ENCODE measurements around the gene SLC49A4.

Gene SLC49A4

DNA sequence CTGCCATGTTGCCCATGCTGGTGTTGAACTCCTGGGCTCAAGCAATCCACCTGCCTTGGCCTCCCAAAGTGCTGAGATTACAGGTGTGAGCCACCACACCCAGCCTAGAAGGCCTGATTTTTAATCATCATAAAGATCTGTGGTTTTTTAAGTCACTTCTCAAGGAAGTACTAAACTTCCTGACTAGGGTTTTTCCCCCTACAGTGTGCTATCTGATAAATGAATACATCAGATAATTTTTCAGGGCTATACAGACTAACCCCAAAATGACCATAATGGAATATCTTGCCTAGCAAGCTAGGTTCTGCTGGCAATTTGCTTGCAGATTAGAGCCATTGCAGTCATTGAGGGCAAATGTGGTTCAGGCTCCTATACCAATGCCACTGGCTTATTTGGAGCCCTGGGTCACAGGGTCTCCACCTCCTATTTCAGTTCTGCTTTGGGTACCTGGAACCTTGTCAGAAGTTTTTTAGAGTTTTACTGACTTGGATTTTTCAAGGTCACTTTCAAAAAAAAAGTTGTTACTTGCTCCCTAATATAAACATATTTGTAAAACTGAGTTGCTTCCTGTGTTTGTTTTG is 80.8 kb downstream of the SLC49A4 start:
- no peaks in the 10 kb centered on the region for H3K27me3 ChIP-seq (ENCODE audit: control insufficient read depth in 5 of 5, insufficient read depth in 4 of 5, low read length in 5 of 5)
- H3K9ac ChIP-seq (ENCODE audit: low read length in 5 of 5), result no peak overlapping the region
- no peak overlapping the region for H3K27ac ChIP-seq (ENCODE audit: low read depth, low read length)
- peaks cover 0 to 21% (median 16%) of the 10 kb centered on the region in 5 donors for H3K36me3 ChIP-seq (ENCODE audit: control insufficient read depth in 5 of 5, insufficient read depth in 5 of 5, low read length in 5 of 5)
- H3K4me1 ChIP-seq (ENCODE audit: control insufficient read depth in 5 of 5, insufficient read depth in 5 of 5, low read length in 5 of 5), result peaks cover 0 to 3% (median 0%) of the 10 kb centered on the region in 5 donors
- H3K4me3 ChIP-seq (ENCODE audit: low read depth in 1 of 5, low read length in 5 of 5), result no peak overlapping the region
- no peaks in the 10 kb centered on the region for H3K9me3 ChIP-seq (ENCODE audit: control insufficient read depth in 5 of 5, low read length in 5 of 5)

DNA sequence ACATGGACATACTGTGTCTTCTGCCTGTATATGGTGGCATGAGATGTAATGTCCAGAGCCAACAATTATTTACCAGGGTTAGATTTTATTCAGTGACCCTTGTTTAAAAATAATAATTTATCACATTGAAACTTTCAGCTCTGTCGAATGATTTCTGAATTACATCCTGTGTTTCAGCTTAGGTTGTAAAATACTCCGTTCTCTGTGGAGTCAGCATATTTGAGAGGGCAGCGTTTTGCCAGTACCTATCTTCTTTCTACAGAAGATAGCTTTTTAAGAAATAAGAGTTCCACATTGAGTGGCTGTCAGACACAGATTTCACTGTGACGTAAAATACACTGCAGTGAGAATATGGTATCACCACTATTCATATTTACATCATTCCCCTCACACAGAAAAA is 85.3 kb downstream of the SLC49A4 start:
- H3K4me3 ChIP-seq (ENCODE audit: low read depth in 1 of 5, low read length in 5 of 5), result no peak overlapping the region
- no peaks in the 10 kb centered on the region for H3K27me3 ChIP-seq (ENCODE audit: control insufficient read depth in 5 of 5, insufficient read depth in 4 of 5, low read length in 5 of 5)
- no peaks in the 10 kb centered on the region for H3K9me3 ChIP-seq (ENCODE audit: control insufficient read depth in 5 of 5, low read length in 5 of 5)
- H3K36me3 ChIP-seq (ENCODE audit: control insufficient read depth in 5 of 5, insufficient read depth in 5 of 5, low read length in 5 of 5), result peaks cover 3 to 23% (median 16%) of the 10 kb centered on the region in 5 donors
- H3K27ac ChIP-seq (ENCODE audit: low read depth, low read length), result no peak overlapping the region
- peaks cover 0 to 3% (median 0%) of the 10 kb centered on the region in 5 donors for H3K4me1 ChIP-seq (ENCODE audit: control insufficient read depth in 5 of 5, insufficient read depth in 5 of 5, low read length in 5 of 5)
- no peak overlapping the region for H3K9ac ChIP-seq (ENCODE audit: low read length in 5 of 5)

DNA sequence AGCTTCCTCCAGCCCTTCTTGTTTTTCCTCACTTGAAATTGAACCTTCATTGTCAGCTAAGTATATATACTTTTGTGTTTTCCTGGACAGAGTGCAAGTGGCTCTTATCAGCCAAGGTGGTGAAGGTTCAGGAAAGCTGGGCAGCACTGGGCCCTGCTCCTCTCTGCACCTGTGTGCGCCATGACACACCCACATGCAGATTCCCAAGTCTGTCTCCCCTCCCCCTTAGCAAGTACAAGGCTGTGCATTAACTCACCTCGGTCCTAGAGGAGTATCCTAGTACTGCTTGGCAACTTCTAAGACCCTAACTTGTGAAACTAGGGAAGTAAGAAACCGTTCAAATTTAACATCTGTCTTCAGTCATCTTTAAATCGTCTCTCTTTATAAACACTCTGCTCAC is 85.8 kb downstream of the SLC49A4 start:
- Histone ChIP-seq H3K36me3 (ENCODE audit: control insufficient read depth in 5 of 5, insufficient read depth in 5 of 5, low read length in 5 of 5) (peaks cover 3 to 23% (median 16%) of the 10 kb centered on the region in 5 donors), H3K9me3 (ENCODE audit: control insufficient read depth in 5 of 5, low read length in 5 of 5) (no peaks in the 10 kb centered on the region), H3K4me3 (ENCODE audit: low read depth in 1 of 5, low read length in 5 of 5) (no peak overlapping the region), H3K4me1 (ENCODE audit: control insufficient read depth in 5 of 5, insufficient read depth in 5 of 5, low read length in 5 of 5) (peaks cover 0 to 2% (median 0%) of the 10 kb centered on the region in 5 donors), H3K27me3 (ENCODE audit: control insufficient read depth in 5 of 5, insufficient read depth in 4 of 5, low read length in 5 of 5) (no peaks in the 10 kb centered on the region), H3K9ac (ENCODE audit: low read length in 5 of 5) (no peak overlapping the region), H3K27ac (ENCODE audit: low read depth, low read length) (no peak overlapping the region)

DNA sequence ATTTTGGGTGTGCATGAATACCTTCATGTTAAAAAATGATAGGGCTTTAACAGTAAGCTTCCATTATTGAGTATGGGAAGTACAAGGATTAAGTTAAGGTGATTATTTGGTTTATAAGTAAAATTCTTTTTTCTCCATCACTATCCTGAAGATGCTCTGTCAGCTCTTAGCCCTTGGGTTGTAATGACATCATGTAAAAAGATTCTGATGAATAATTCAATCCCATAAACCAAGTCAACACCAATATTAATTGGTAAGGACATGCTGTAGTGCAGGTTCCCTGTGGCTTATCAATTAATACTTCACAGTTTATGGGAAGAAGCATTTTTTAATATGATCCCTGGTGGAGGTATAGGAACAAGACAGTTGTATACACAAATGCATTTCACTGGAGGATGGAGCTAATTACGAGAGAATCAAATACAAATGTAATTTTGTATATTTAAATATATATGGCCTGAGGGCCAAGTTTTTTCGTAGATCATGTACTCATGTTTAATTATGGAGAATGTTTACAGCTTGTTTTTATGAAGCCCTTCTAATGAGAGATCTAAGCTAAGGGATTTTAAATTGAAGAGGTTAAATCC is 87.6 kb downstream of the SLC49A4 start:
- H3K4me3 ChIP-seq (ENCODE audit: low read depth in 1 of 5, low read length in 5 of 5), result no peak overlapping the region
- H3K9me3 ChIP-seq (ENCODE audit: control insufficient read depth in 5 of 5, low read length in 5 of 5), result no peaks in the 10 kb centered on the region
- no peak overlapping the region for H3K9ac ChIP-seq (ENCODE audit: low read length in 5 of 5)
- no peak overlapping the region for H3K27ac ChIP-seq (ENCODE audit: low read depth, low read length)
- H3K4me1 ChIP-seq (ENCODE audit: control insufficient read depth in 5 of 5, insufficient read depth in 5 of 5, low read length in 5 of 5), result no peaks in the 10 kb centered on the region
- H3K36me3 ChIP-seq (ENCODE audit: control insufficient read depth in 5 of 5, insufficient read depth in 5 of 5, low read length in 5 of 5), result peaks cover 3 to 23% (median 16%) of the 10 kb centered on the region in 5 donors
- H3K27me3 ChIP-seq (ENCODE audit: control insufficient read depth in 5 of 5, insufficient read depth in 4 of 5, low read length in 5 of 5), result no peaks in the 10 kb centered on the region

DNA sequence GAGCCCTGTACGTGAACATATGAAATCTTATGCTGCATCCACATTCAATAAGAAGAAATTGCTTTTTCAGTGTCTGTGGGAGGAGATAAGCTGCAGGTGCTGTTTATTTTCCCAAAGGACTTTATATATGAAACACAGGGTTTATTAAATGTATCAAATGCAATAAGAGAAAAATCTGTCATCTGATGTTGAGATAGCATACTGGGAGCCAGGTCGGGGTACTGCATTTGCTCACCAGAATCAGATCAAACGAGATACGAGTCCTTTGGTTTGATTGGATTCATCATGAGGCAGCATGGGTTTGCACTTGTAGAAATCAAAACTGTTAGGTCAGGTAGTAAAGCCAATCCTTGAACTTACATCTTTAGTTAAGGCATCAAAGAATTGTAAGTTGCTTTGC is 91.4 kb downstream of the SLC49A4 start:
- Histone ChIP-seq H3K27ac (ENCODE audit: low read depth, low read length) (no peak overlapping the region), H3K27me3 (ENCODE audit: control insufficient read depth in 5 of 5, insufficient read depth in 4 of 5, low read length in 5 of 5) (no peaks in the 10 kb centered on the region), H3K9me3 (ENCODE audit: control insufficient read depth in 5 of 5, low read length in 5 of 5) (no peaks in the 10 kb centered on the region), H3K4me1 (ENCODE audit: control insufficient read depth in 5 of 5, insufficient read depth in 5 of 5, low read length in 5 of 5) (peaks cover 0 to 9% (median 7%) of the 10 kb centered on the region in 5 donors), H3K36me3 (ENCODE audit: control insufficient read depth in 5 of 5, insufficient read depth in 5 of 5, low read length in 5 of 5) (peaks cover 0 to 7% (median 4%) of the 10 kb centered on the region in 5 donors), H3K9ac (ENCODE audit: low read length in 5 of 5) (no peak overlapping the region), H3K4me3 (ENCODE audit: low read depth in 1 of 5, low read length in 5 of 5) (no peak overlapping the region)

DNA sequence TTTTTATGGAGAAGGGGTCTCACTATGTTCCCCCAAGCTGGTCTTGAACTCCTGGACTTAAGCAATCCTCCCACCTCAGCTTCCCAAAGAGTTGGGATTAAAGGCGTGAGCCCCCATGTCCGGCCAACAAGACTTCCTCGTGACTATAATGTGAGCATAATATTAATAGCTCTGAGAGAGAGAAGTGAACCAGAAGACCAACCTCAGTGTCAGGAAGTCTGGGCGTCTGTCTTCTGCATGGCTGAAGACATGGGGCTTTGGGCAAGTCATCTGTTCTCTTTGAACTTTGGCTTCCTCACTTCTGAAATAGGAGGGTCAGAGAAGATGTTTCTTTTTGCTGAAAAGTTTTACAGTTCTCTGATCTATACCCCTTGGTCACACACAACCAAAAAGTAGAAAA is 92.1 kb downstream of the SLC49A4 start:
- no peak overlapping the region for H3K4me3 ChIP-seq (ENCODE audit: low read depth in 1 of 5, low read length in 5 of 5)
- H3K9ac ChIP-seq (ENCODE audit: low read length in 5 of 5), result no peak overlapping the region
- no peaks in the 10 kb centered on the region for H3K27me3 ChIP-seq (ENCODE audit: control insufficient read depth in 5 of 5, insufficient read depth in 4 of 5, low read length in 5 of 5)
- no peaks in the 10 kb centered on the region for H3K9me3 ChIP-seq (ENCODE audit: control insufficient read depth in 5 of 5, low read length in 5 of 5)
- H3K36me3 ChIP-seq (ENCODE audit: control insufficient read depth in 5 of 5, insufficient read depth in 5 of 5, low read length in 5 of 5), result peaks cover 0 to 4% (median 0%) of the 10 kb centered on the region in 5 donors
- H3K27ac ChIP-seq (ENCODE audit: low read depth, low read length), result no peak overlapping the region
- H3K4me1 ChIP-seq (ENCODE audit: control insufficient read depth in 5 of 5, insufficient read depth in 5 of 5, low read length in 5 of 5), result peaks cover 0 to 9% (median 7%) of the 10 kb centered on the region in 5 donors

DNA sequence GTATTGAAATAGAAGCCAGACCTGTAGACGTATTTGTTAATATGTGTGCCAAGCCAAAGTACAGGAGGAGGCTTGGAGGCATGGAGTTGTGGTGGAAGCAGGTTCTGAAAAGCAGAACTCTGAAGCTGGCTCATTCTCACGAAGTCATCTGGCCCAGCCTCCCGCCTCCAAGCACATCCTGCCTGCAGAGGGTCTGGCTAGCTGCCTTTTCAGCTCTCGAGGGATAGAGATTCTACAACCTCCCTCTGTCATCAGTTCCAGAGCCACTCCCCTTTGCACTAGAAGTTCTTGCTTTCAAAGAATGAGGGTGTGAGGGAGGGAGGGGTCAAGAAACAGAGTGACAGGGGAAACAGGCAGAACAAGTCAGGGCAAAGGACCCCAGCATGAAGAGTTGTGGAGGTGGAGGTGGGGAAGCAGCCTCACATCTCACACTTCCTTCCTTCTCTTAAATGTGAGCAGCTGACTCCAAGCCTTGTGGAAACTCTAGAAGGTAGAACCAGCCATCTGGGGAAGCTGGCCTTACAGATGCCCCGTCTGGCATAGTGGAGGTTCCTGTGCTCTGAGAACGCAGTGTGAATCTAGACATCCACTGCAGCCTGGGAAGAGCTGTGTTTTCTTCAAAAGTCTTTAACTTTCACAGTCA is 95.3 kb downstream of the SLC49A4 start:
- H3K27ac ChIP-seq (ENCODE audit: low read depth, low read length), result no peak overlapping the region

DNA sequence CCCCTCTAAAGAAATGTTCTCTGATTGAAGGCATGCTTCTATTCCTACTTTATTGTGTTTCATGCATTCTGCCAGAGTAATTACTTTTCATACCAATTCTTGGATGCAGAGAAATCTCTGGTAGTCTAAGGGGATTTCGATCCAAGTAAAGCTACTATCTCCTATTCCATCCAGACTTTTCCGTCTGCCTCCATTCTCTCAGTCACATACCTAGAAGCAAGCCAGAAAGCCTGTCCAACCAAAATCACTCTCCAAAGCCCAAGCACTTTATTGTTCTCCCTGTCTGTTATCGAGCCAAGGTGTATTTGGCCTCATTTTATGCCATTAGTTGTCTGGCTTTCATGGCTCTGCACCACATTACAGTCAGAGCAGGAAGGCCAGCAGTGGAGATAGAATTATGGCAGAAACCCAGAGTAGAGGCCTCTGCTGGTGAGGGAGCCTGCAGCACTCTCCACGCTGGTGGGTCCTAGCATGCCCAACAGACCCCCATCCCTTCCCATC is 95.9 kb downstream of the SLC49A4 start:
- H3K9ac ChIP-seq (ENCODE audit: low read length in 5 of 5), result no peak overlapping the region
- peaks cover 0 to 9% (median 7%) of the 10 kb centered on the region in 5 donors for H3K4me1 ChIP-seq (ENCODE audit: control insufficient read depth in 5 of 5, insufficient read depth in 5 of 5, low read length in 5 of 5)
- no peak overlapping the region for H3K27ac ChIP-seq (ENCODE audit: low read depth, low read length)
- H3K36me3 ChIP-seq (ENCODE audit: control insufficient read depth in 5 of 5, insufficient read depth in 5 of 5, low read length in 5 of 5), result peaks cover 0 to 3% (median 0%) of the 10 kb centered on the region in 5 donors
- H3K9me3 ChIP-seq (ENCODE audit: control insufficient read depth in 5 of 5, low read length in 5 of 5), result no peaks in the 10 kb centered on the region
- peaks cover 0 to 6% (median 2%) of the 10 kb centered on the region in 5 donors for H3K27me3 ChIP-seq (ENCODE audit: control insufficient read depth in 5 of 5, insufficient read depth in 4 of 5, low read length in 5 of 5)
- H3K4me3 ChIP-seq (ENCODE audit: low read depth in 1 of 5, low read length in 5 of 5), result no peak overlapping the region

More for the DNA sequence above, 95.3 kb downstream of the SLC49A4 start:
- Histone ChIP-seq H3K4me1 (ENCODE audit: control insufficient read depth in 5 of 5, insufficient read depth in 5 of 5, low read length in 5 of 5) (peaks cover 0 to 9% (median 7%) of the 10 kb centered on the region in 5 donors), H3K36me3 (ENCODE audit: control insufficient read depth in 5 of 5, insufficient read depth in 5 of 5, low read length in 5 of 5) (peaks cover 0 to 4% (median 0%) of the 10 kb centered on the region in 5 donors), H3K9me3 (ENCODE audit: control insufficient read depth in 5 of 5, low read length in 5 of 5) (no peaks in the 10 kb centered on the region), H3K9ac (ENCODE audit: low read length in 5 of 5) (no peak overlapping the region), H3K27me3 (ENCODE audit: control insufficient read depth in 5 of 5, insufficient read depth in 4 of 5, low read length in 5 of 5) (peaks cover 0 to 6% (median 2%) of the 10 kb centered on the region in 5 donors), H3K4me3 (ENCODE audit: low read depth in 1 of 5, low read length in 5 of 5) (no peak overlapping the region)

DNA sequence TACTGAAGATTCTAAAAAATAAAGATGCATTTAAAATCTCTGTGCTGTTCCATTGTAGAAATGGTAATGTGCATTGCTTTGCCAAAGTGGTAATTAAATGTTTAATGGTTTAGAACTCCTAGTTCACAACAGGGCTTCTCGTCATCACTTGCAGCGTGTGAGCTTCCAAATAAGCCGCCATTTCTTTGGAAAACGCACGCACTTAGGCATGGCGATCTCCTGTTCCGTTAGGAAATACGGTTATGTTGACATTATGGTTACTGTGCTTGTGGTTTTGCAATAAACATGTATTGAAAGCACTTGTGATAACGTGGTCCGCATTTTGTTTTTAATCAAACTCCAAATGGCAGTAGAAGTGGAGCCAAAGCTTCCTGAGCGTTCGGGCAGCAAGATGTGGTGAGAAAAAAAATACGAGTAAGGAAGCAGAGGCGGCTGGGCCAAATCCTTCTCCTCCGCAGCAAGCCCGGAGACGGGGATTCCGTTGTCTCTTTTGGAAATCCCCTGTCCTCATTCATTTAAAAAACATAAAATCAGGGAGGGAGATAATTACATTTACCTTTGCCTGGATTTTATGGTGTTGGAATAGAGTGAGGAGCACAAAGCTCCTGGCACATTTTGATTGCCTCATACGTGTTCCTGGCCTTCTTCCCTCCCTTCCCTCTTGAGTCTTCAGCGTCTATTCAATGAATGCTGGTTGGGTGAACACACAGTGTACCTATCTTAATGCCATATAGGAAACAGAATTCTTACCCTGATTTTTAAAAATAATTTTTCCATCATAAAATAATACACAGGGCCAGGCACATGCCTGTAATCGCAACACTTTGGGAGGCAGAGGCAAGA is 97.5 kb downstream of the SLC49A4 start:
- Histone ChIP-seq H3K4me3 (ENCODE audit: low read depth in 1 of 5, low read length in 5 of 5) (no peak overlapping the region), H3K27ac (ENCODE audit: low read depth, low read length) (no peak overlapping the region)

More for the DNA sequence above, 97.5 kb downstream of the SLC49A4 start:
- Histone ChIP-seq H3K27me3 (ENCODE audit: control insufficient read depth in 5 of 5, insufficient read depth in 4 of 5, low read length in 5 of 5) (peaks cover 0 to 6% (median 2%) of the 10 kb centered on the region in 5 donors), H3K9ac (ENCODE audit: low read length in 5 of 5) (no peak overlapping the region), H3K9me3 (ENCODE audit: control insufficient read depth in 5 of 5, low read length in 5 of 5) (no peaks in the 10 kb centered on the region), H3K36me3 (ENCODE audit: control insufficient read depth in 5 of 5, insufficient read depth in 5 of 5, low read length in 5 of 5) (no peaks in the 10 kb centered on the region), H3K4me1 (ENCODE audit: control insufficient read depth in 5 of 5, insufficient read depth in 5 of 5, low read length in 5 of 5) (peaks cover 0 to 9% (median 7%) of the 10 kb centered on the region in 5 donors)

Data from subcutaneous abdominal adipose tissue (tissue), 5 donors.